DOHH2 (cell line): ENCODE measurements around the gene KDM5A.

ENCODE experiments used
- EZH2phosphoT487 ChIP-seq: fragments of 200-600 bp; sonication (generic); IDR thresholded peaks from 2 replicates; pipeline ENCODE4 v1.6.1; 2017; ENCODE audit warnings: borderline replicate concordance, mild to moderate bottlenecking, antibody characterized with exemption, low read length, moderate library complexity, mixed read lengths
- TF ChIP-seq, protein P1 (sequence below): fragments of 200-600 bp; sonication (generic); IDR thresholded peaks from one replicate; pipeline ENCODE4 v1.5.1; 2014; ENCODE audit warnings: antibody characterized with exemption, mild to moderate bottlenecking, low read depth, low read length; ENCODE audit not compliant: poor library complexity, severe bottlenecking

DNA sequence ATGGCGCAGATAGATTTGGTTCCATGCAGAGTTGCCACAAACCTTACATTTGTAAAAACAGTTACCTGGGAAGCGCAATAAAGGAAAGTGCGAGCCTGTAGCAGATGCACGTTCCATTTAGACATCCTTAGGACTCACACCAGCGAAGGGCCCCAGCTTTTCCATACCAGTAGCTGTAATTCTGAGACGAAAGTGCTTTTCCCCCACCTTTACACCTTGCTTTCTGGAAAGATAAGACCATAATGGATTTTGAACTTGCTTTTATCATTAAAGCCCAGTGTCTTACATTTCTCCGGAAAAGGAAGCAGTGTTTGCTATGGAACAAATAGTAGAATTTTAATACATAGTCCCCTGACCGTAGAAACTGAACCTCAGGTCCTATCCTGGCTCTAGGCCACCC lies 11.7 kb upstream of the KDM5A start:
- TF ChIP-seq, protein P1, sequence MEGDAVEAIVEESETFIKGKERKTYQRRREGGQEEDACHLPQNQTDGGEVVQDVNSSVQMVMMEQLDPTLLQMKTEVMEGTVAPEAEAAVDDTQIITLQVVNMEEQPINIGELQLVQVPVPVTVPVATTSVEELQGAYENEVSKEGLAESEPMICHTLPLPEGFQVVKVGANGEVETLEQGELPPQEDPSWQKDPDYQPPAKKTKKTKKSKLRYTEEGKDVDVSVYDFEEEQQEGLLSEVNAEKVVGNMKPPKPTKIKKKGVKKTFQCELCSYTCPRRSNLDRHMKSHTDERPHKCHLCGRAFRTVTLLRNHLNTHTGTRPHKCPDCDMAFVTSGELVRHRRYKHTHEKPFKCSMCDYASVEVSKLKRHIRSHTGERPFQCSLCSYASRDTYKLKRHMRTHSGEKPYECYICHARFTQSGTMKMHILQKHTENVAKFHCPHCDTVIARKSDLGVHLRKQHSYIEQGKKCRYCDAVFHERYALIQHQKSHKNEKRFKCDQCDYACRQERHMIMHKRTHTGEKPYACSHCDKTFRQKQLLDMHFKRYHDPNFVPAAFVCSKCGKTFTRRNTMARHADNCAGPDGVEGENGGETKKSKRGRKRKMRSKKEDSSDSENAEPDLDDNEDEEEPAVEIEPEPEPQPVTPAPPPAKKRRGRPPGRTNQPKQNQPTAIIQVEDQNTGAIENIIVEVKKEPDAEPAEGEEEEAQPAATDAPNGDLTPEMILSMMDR, result no peak
- TF ChIP-seq EZH2phosphoT487, result no peak
